ENCODE results near the gene GMDS.
A peak's percentile ranks its signal among the peaks of the same experiment; 100 is the strongest.

GMDS gene

GRCh38 chr6:1786455-1787453 is 458.7 kb downstream of the GMDS start:
- DNase-seq, result no peak

GRCh38 chr6:1784422-1784884 is 461.0 kb downstream of the GMDS start:
- DNase-seq, result no peak

GRCh38 chr6:1781817-1782184 is 463.6 kb downstream of the GMDS start:
- no peak for DNase-seq

GRCh38 chr6:1781152-1781816 is 464.1 kb downstream of the GMDS start:
- DNase-seq, result no peak

GRCh38 chr6:1780251-1780867 is 465.0 kb downstream of the GMDS start:
- DNase-seq, result no peak

GRCh38 chr6:1778686-1779235 is 466.6 kb downstream of the GMDS start:
- DNase-seq, result no peak

GRCh38 chr6:1777921-1778685 is 467.3 kb downstream of the GMDS start:
- DNase-seq, result no peak

- DNase-seq, result no peak
These were observed 470.0 kb downstream of the GMDS start for GRCh38 chr6:1775441-1775840.

GRCh38 chr6:1774226-1774915 is 471.0 kb downstream of the GMDS start:
- no peak for DNase-seq

GRCh38 chr6:1773700-1774099 is 471.7 kb downstream of the GMDS start:
- DNase-seq, result no peak

GRCh38 chr6:1770968-1771723 is 474.3 kb downstream of the GMDS start:
- DNase-seq, result peak; percentile 20

GRCh38 chr6:1770435-1770843 is 475.0 kb downstream of the GMDS start:
- peak; percentile 36 for DNase-seq

GRCh38 chr6:1767481-1768246 is 477.7 kb downstream of the GMDS start:
- DNase-seq, result no peak

GRCh38 chr6:1766654-1767053 is 478.8 kb downstream of the GMDS start:
- no peak for DNase-seq

GRCh38 chr6:1765160-1765903 is 480.1 kb downstream of the GMDS start:
- no peak for DNase-seq

GRCh38 chr6:1764397-1764987 is 480.9 kb downstream of the GMDS start:
- no peak for DNase-seq

- no peak for DNase-seq
These were observed 482.0 kb downstream of the GMDS start for GRCh38 chr6:1763404-1763803.

GRCh38 chr6:1762203-1762602 is 483.2 kb downstream of the GMDS start:
- DNase-seq, result no peak

GRCh38 chr6:1761477-1761877 is 483.9 kb downstream of the GMDS start:
- DNase-seq, result no peak
